SK-N-DZ (cell line): ENCODE measurements around the gene LRRC45.

Experiments
- DNase-seq: peaks from one replicate; pipeline ENCODE4 v3.0.0-alpha.2; 2015; ENCODE audit warnings: low spot score

Gene LRRC45

DNA sequence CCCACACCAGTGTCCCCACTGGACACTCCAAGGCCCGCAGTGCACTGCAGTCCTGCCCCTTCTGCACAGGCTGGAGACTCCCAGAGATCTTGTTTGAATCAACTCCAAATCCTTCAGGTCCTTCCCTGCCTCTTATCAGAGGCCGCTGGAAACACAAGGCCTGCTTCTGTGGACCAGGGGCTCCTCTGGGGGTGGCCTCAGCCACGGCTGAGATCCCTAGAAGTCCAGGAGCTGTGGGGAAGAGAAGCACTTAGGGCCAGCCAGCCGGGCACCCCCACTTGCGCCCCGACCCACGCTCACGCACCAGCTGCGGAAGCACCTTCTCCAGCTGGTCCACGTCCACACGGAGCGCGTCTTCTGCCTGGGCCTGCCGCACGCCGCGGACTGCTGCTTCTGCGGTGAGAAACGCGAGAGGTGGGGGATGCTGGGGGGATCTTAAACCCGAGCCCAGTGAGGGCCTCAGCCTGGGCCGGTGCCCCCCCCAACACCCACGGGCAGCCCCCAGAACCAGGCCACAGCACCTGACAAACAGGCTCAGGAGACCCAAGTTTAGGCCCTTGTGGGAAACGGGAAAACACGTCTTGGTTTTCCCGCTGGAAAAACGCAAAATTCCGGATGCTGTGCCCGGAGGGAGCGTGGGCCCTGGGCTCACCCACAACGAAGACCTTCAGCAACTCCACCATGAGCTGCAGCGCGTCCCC, 4.0 kb upstream of the LRRC45 start:
- no peak for DNase-seq

DNA sequence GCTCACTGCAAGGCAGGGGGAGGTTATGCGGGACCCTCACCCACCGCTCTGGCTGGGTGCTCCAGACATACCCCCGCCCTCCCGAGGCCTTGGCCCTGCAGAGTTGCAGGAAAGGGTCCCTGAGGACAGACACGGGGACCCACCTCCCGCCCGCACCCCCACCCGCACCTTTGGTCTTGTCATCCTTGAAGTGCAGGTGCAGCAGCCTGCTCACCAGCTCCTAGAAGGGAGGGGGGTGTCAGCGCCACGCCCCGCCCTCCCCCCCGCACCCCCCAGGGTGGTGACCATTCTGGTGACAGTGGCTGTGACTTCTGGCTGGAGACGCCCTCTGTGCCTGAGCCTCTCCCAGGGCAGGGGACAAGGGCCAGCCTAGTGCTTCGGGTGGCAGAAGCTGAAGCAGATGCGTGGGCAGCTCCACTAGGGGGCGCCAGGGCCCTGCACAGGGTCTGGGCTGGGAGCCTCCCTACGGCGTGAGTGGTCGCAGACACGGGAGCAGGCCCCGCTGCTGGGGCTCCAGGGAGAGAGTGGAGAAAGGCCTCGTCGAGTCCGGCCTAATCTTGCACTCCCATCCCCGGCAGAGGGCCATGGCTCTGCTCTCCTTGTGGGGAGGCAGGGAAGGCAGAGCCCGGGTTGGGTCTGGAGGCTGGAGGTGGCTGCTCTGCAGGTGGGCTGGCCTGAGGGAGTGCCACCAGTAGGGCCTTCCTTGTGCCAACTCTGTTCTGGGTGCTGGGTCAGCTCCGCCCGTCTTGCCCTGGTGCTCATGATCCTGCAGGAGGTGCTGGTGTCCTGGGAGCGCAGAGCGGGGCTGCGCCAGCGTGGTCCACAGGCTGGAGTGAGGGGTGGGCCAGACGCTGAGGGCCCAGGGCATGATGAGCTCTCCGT, 3.2 kb upstream of the LRRC45 start:
- peak; percentile 81 for DNase-seq

DNA sequence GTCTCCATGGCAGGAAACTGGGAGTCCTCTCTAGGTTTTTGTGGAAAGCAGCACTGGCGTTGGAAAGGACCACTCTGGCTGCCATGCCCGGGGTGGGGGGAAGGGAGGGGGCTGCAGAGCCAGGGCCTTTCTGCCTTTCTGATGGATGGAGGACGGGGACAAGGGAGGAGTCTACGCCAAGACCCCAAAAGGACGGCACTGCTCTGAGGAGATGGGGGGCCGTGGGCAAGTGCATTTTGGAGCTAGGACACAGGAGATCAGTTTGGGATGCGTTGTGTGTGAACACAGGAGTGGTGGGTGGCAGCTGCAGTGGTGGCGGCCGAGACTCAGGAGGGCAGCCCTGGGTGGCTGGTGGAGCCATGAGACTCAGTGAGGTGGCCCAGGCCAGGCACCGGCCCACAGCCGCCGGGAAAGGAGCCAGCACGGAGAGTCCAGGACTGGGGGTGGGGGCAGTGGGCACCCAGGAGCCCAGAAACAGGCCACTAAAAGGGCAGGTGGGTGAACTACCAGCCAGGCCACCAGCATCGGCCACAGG, 2.5 kb upstream of the LRRC45 start:
- DNase-seq: no peak

DNA sequence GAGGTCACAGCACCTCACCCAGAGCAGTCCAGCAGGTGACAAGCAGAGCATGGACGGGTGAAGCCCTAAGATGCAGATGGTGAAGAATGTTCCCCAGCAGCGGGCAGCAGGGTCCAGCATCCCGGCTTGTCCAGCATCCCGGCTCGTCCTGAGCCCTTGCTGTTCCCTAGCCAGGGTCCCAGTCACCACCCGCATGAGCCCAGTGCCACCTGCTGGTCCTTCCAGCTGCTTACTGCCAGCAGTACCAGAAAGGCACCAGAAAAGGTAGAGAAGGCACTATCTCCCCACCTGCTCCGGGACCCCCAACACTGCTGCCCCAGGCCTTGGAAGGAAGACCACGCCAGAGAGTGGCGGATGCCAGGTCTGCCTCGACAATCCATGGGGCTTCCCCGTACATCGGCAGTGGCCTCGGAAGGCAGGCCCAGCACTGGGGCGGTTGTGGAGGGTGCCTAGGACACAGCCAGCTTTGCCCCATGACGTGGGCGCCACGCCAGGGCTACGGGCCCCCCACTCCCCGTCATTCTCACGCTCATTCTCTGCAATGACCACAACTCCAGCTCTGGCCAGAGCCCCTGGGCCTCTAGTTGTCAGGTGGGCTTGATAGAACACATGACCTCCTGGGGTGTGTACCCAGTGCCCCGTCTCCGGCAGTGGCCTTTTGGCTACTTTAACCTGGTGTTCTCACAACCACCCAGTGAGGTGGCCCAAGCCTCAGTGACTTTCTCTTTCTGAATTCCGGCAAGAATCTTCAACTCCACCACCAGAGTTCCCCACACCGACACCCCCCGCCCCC, 1.8 kb upstream of the LRRC45 start:
- DNase-seq: peak; percentile 85

DNA sequence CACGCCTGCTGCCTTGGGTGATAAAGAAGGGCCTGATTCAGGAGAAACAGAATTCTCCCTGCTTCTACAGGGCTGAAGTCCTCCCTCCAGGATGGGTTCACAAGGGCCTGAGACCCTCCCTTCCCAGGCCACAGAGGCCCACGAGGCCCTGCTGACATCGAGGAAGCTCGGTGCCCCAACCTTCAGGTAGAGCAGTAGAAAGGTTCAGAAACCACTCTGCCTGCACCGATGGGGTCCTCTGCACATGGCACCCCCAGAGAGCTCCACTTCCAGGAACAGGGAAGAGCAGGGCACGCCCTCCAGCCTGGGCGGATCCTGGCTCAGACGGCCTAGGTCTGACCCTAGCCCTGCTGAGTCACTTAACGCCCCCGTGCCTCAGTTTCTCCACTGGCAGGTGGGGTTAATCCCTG, 1.2 kb upstream of the LRRC45 start:
- DNase-seq: no peak

DNA sequence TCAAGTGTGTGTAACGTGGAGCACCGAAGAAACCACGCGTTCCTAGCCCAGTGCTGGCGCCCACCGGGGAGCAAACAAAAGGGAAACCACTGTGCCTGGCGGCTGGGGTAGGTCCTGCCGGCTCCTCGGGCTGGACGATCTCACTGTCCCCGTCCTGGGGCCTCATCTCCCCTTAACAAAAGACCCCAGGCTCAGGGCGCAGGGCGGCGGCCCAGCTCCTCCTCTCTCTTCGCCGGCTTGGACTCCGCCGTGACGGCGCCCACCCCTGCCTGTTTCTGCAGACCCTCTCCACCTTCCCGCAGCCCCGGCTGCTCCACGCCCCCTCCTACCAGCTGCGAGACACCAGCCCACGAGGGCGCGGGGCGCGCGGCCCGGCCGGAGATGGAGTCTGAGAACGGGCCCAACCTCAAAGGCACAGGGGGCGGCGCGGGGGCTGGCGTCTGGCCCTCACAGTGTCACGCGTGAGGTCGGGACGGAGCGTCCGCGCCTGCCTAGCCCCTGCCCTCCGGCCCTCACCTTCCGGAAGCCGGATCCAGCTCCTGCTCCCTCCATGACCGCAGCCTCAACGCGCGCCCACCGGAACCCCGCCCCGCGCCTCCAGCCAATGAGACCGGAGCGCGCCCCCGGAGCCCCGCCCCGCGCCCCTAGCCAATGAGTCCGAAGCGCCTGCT, 660 bp upstream of the LRRC45 start, which contains the start of gene CENPX:
CENPX (minus strand) TSS at position 569 of the 671 bp plus-strand sequence; CDS start at position 552, 17 bp downstream.
- no peak for DNase-seq

DNA sequence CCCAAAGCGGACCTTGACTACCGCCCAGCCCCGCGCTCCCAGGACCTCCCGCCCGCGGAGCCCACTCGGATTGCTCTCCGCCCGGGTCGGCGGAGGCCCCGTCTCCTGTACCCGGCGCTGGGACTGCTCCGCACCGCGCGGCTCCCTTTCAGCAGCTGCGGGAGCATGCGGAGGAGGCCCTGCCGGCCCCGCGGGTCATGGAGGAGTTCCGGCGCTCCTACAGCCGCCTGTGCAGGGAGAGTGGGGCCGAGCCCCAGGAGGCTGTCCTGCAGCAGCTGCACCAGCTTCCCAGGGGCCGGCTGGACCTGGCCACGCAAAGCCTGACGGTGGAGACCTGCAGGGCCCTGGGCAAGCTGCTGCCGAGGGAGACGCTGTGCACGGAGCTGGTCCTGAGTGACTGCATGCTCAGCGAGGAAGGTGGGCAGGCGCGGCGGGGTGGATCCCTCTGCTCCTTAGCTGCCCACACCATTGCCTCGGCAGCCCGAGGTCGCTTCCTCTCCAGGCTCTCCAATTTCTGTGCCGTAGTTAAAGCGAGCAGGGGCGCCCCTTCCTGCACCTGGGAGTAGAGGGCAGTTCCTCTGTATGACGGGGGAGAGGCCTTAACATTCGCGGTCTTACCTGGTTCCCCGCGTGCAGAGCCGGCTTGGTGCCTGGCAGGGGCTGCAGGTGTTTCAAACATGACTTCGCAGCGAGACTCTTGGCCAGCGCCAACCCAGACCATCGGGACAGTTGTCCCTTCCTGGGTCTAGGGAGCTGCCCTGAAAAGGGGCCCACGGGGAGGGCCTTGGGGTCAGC, 539 bp downstream of the LRRC45 start:
- no peak for DNase-seq

DNA sequence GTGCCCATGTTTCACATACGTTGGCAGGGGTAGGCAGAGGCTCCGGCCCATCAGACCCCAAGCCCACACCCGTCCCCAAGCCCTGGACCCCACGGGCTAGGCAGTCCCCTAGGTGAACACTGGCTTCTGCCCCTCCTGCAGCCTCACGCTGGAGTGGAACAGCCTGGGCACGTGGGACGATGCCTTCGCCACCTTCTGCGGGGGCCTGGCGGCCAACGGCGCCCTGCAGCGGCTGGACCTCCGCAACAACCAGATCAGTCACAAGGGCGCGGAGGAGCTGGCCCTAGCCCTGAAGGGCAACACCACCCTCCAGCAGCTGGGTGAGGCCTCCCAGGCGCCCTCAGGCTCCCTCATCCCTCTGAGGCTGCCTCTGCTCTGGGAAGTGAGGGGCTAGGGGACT, 1.8 kb downstream of the LRRC45 start:
- DNase-seq: no peak

DNA sequence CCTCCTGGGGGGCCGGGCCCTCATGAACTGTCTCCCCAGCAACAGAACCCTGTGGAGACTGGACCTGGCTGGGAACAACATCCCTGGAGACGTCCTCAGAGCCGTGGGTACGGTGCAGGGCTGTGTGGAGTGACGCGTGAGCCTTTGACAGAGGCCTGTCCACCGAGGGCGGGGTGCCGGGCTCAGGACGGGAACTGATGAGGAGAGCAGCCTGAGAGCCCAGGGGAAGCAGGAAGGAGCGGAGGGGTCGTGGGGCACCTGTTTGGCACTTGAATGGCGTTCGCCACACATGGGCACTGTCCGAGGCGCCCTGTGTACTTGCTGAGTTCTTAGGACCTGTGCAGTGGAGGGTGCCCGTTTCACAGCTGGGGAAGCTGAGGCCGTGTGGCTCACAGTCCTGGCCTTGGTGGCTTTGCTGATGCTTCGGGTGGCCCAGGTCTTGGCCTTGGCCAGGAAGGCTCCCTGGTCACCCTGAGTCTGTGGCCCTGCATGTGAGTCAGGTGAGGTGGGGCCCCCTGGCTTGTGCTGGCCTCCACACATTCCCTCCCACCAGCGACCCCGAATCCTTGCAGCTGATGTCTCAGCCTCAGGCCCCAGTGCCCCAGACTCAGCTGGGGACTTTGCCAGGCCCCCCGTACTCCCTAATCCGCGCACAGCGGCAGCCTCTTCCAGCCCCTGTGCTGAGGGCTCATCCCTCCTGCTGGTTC, 2.4 kb downstream of the LRRC45 start:
- no peak for DNase-seq

DNA sequence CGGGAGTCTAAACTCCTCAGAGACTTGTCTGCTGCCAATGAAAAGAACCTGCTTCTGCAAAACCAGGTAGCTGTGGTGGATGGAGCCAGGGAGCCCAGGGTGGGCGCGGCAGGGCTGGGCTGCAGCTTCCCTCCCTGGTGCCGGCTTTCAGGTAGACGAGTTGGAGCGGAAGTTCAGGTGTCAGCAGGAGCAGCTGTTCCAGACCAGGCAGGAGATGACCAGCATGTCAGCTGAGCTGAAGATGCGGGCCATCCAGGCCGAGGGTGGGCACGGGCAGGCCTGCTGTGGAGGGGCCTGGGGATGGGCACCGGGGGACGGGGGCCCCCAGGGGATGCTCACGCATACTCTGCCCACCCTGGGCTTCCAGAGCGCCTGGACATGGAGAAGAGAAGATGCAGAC, 5.1 kb downstream of the LRRC45 start:
- no peak for DNase-seq

DNA sequence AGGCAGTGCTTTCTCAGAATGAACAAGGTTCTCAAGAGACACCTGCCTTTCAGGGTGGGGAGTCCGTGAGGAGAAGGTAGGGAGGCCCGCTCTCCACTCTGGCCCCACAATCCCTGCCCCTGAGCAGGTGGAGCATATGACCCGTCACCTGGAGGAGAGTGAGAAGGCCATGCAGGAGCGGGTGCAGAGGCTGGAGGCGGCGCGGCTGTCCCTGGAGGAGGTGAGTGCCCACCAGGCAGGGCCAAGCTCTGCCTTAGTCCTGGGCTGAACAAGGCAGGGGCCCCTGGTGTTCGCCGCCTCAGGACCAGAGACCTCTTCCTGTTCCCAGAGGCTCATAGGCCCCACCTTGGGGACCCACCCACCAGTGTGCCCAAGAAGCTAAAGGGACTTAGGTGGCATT, 5.9 kb downstream of the LRRC45 start:
- DNase-seq: no peak

DNA sequence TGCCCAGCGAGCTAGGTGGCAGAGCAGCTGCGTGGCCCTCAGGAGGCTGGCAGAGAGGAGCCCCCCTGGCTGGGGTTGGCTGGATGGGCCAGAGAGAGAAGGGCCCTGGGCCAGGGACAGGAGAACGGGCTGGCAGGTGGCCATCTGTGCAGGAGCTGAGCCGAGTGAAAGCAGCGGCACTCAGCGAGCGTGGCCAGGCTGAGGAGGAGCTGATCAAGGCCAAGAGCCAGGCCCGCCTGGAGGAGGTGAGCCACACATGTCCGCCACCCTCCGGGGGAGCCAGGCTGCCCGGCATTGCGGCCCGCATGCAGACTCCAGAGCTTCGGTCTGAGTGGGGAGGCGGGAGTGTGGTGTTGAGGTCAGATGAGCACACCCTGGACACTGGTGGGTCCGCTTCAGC, 6.3 kb downstream of the LRRC45 start:
- no peak for DNase-seq

DNA sequence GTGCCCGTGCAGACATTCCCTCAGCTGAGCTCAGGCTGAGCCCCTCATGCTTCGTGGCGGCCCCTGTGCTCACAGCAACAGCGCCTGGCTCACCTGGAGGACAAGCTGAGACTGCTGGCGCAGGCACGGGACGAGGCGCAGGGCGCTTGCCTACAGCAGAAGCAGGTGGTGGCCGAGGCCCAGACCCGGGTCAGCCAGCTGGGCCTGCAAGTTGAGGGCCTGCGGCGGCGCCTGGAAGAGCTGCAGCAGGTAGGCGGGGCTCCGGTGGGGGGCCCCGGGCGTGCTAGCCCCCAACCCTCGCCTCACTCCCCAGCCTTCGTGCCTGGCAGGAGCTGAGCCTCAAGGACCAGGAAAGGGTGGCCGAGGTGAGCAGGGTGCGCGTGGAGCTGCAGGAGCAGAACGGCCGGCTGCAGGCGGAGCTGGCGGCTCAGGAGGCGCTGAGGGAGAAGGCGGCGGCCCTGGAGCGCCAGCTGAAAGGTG, 6.9 kb downstream of the LRRC45 start:
- DNase-seq: no peak

DNA sequence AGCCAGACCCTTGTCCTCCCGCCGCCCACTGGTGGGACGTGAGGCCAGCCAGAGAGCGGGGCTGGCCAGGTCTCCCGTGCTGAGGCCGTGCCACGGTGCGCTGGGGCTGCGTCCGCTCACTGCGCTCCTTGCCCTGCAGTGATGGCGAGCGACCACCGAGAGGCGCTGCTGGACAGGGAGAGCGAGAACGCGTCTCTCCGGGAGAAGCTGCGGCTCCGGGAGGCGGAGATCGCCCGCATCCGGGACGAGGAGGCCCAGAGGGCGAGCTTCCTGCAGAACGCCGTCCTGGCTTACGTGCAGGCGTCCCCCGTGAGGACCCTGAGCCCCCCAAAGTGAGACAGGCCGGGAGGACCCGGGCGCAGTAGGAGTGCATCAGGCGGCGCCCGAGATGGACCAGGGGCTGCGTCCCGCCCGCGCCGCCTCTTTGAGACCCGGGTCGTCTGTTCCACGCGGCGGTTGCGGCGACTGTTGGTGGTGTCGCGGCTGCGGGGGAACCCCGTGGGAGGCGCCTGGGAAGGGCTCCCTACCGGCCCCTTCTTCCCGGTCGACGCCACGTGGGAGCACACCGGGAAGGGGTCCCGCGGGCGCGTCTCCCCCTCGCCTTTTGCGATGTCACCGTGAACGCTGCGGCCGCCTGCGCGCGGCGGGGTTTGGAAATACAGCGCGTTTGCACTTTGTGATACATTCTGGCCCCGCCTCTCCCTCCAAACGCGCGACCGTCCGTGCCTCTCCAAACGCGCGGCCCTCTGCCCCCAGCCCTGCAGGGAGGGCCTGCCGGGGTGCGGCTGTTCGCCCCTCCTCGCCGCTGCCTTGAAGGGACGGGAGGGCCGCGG, 7.6 kb downstream of the LRRC45 start:
- peak; percentile 88 for DNase-seq

DNA sequence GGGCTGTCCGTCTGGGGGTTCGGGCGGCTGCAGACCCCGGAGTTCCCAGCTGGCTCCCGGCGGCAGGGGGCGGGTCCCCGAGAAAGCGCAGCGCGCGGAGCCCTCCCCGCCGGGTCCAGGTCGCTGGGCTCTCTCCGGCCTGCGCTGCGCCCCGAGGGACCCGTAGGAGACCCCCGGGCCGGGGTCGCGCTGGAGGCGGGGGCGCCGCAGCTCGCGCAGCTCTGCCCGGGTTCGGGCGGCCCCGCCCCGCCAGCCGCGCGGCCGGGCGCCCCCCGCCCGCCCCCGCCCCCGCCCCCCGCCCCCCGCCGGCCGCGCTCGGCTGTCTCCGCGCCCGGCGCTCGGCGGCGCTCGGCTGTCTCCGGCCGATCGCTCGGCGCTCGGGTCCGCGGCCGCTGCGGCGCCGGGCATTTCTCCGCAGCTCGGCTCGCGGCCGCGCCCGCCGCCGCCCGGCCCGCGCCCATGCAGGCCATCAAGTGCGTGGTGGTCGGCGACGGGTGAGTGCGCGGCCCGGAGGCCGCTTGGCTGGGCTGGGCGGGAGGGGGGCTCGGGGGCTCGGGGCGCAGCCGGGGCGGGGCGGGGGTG, 8.3 kb downstream of the LRRC45 start, which contains the start of gene RAC3:
RAC3 (plus strand) TSS at position 376 of the 582 bp plus-strand sequence; CDS start at position 460, 84 bp downstream.
- no peak for DNase-seq

DNA sequence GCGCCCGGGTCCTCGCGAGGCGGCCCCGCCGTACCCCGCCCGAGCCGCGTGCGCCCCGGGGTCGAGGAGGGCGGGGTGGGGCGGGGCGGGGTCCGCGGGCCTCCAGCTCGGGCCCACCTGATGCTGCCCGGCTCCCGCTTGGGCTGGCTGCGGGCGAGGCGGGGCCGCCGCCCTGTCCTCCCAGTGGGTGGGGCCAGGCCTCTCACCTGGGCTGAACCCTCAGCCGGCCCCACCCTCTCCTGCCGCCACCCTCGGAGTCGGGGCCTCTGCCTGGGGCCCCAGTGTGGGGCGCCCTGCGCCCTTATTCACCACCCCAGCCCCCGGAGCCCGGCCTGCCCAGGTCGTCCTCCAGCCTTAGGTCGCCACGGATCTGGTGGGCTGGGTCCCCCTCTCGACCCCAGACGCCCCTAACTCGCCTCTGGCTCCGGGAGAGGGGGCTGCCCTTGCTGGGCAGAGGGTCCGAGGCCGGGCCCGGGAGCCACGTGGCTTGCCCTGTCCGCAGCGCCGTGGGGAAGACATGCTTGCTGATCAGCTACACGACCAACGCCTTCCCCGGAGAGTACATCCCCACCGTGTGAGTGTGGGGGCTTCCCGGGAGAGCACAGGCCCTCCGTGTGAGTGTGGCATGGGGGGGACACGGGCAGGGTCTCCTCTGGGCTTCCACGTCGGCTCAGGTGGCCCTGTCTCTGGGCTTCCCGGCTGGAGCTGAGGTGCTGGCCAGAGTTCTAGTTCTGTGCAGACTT, 9.0 kb downstream of the LRRC45 start:
- DNase-seq: no peak

DNA sequence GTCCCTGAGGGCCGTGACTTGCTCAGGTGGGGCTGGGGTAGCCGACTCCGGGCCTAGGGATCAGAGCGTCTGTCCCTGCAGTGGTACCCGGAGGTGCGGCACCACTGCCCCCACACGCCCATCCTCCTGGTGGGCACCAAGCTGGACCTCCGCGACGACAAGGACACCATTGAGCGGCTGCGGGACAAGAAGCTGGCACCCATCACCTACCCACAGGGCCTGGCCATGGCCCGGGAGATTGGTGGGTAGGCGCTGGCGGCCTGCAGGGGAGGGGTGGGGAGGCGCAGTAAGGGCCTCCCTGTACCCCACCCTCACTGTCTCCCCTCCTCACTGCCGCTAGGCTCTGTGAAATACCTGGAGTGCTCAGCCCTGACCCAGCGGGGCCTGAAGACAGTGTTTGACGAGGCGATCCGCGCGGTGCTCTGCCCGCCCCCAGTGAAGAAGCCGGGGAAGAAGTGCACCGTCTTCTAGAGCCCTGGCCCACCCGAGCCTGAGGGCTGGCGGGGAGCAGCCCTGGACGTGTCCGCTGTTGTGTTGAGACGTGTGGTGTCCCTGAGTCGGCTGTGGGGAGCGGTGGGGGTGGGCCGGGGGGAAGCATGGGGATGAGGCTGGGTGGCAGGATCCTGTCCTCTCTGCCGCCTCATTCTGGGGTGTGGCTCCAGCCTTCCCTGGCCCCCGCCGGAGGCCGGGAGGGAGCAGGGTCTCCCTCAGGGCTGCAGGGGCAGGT, 10.4 kb downstream of the LRRC45 start:
- no peak for DNase-seq
